ENCODE results near the gene MYRIP. TPM values are rescaled to one million over a fixed set of nuclear protein-coding genes. Genes with fewer than 3 reads are reported as not detected.
"Not testable (repeated sequence)": the region's sequence is repeated elsewhere in the genome, so short reads cannot be mapped to it uniquely, and the experiment has no call there.

MYRIP gene
- total RNA-seq, 1 experiment from 2014 or later = 1.6 TPM

- no peak overlapping the region for H3K27ac Mint-ChIP-seq
- ATAC-seq = no peak
- H3K9me3 Mint-ChIP-seq = no peaks in the 10 kb centered on the region
- peaks cover 18% of the 10 kb centered on the region for H3K4me1 Mint-ChIP-seq
- no peak for DNase-seq (ENCODE audit: low spot score)
- TF ChIP-seq ZNF512 (CRISPR knock-in tag; IDR thresholded peaks at IDR 0.05; ENCODE audit: borderline replicate concordance) (no peak), PRDM15 (CRISPR knock-in tag; IDR thresholded peaks at IDR 0.05) (no peak), CREB1 (CRISPR knock-in tag; IDR thresholded peaks at IDR 0.05) (no peak), ZNF423 (CRISPR knock-in tag; IDR thresholded peaks at IDR 0.05) (no peak), ZNF121 (CRISPR knock-in tag; IDR thresholded peaks at IDR 0.05) (no peak), ETV6 (CRISPR knock-in tag; IDR thresholded peaks at IDR 0.05) (no peak), TEAD1 (CRISPR knock-in tag; IDR thresholded peaks at IDR 0.05) (no peak)
- no peak overlapping the region for H3K4me3 Mint-ChIP-seq
- no peaks in the 10 kb centered on the region for H3K36me3 Mint-ChIP-seq
- ChIA-PET CTCF (no interaction called here), POLR2A (no interaction called here)
- no peaks in the 10 kb centered on the region for H3K27me3 Mint-ChIP-seq (ENCODE audit: low read depth)
Measured at GRCh38 chr3:39819899-39820298, 10.5 kb downstream of the MYRIP start.

GRCh38 chr3:39833764-39834163 is 24.4 kb downstream of the MYRIP start:
- H3K4me3 Mint-ChIP-seq; DNase-seq (ENCODE audit: low spot score); H3K27me3 Mint-ChIP-seq (ENCODE audit: low read depth); H3K36me3 Mint-ChIP-seq; CTCF ChIA-PET; H3K27ac Mint-ChIP-seq; POLR2A ChIA-PET; H3K4me1 Mint-ChIP-seq; ATAC-seq: not testable (repeated sequence)
- peaks cover 14% of the 10 kb centered on the region for H3K9me3 Mint-ChIP-seq

GRCh38 chr3:39839484-39839883 is 30.1 kb downstream of the MYRIP start:
- DNase-seq (ENCODE audit: low spot score) = no peak
- no peak for ATAC-seq
- no peaks in the 10 kb centered on the region; the same call in 1 of the 2 replicates for H3K27me3 Mint-ChIP-seq (ENCODE audit: low read depth)
- POLR2A ChIA-PET = no interaction called here
- no peak overlapping the region for H3K27ac Mint-ChIP-seq
- CTCF ChIA-PET = no interaction called here
- no peaks in the 10 kb centered on the region for H3K4me1 Mint-ChIP-seq
- H3K4me3 Mint-ChIP-seq = no peak overlapping the region
- H3K9me3 Mint-ChIP-seq = peaks cover 25% of the 10 kb centered on the region
- TF ChIP-seq ZBTB21 (CRISPR knock-in tag; IDR thresholded peaks at IDR 0.05; ENCODE audit: borderline replicate concordance) (no peak), NFATC4 (CRISPR knock-in tag; IDR thresholded peaks at IDR 0.05) (no peak), ZNF416 (CRISPR knock-in tag; IDR thresholded peaks at IDR 0.05) (no peak), FOXJ3 (CRISPR knock-in tag; IDR thresholded peaks at IDR 0.05; ENCODE audit: borderline replicate concordance) (no peak), ATF1 (CRISPR knock-in tag; IDR thresholded peaks at IDR 0.05) (no peak), TEAD1 (CRISPR knock-in tag; IDR thresholded peaks at IDR 0.05) (no peak), ATF2 (CRISPR knock-in tag; IDR thresholded peaks at IDR 0.05; ENCODE audit: borderline replicate concordance, low read depth) (no peak), OVOL2 (CRISPR knock-in tag; IDR thresholded peaks at IDR 0.05; ENCODE audit: borderline replicate concordance) (no peak), PRRX2 (CRISPR knock-in tag; IDR thresholded peaks at IDR 0.05) (no peak), SOX15 (CRISPR knock-in tag; IDR thresholded peaks at IDR 0.05) (no peak), ZBTB43 (CRISPR knock-in tag; IDR thresholded peaks at IDR 0.05) (no peak), MXD4 (CRISPR knock-in tag; IDR thresholded peaks at IDR 0.05; ENCODE audit: borderline replicate concordance) (no peak), ERG (CRISPR knock-in tag; IDR thresholded peaks at IDR 0.05) (no peak), ELF4 (CRISPR knock-in tag; IDR thresholded peaks at IDR 0.05; ENCODE audit: low read depth) (no peak), ESRRA (CRISPR knock-in tag; IDR thresholded peaks at IDR 0.05; ENCODE audit: borderline replicate concordance) (no peak)
- H3K36me3 Mint-ChIP-seq = no peaks in the 10 kb centered on the region
